CD4-positive, alpha-beta memory T cell (primary cell): ENCODE data around the gene ABTB2. TPM values are rescaled to one million over a fixed set of nuclear protein-coding genes. Genes with fewer than 3 reads are reported as not detected.

Source experiments
- CTCF ChIA-PET: fragments of 350-600 bp; sonication (Branson Sonifier 250); formaldehyde crosslinking; loops from one replicate; lab custom pipeline; 2021; ENCODE audit warnings: inconsistent platforms; ENCODE audit not compliant: partially characterized antibody; lab: Charles Lee
- POLR2A ChIA-PET: fragments of 350-600 bp; sonication (Branson Sonifier 250); formaldehyde crosslinking; loops from one replicate; lab custom pipeline; 2021; ENCODE audit not compliant: partially characterized antibody; lab: Charles Lee
- DNase-seq, 5 donors: peaks; one replicate each; pipeline versions ENCODE4 v3.0.0 to v3.0.0-alpha.2; 2020 to 2022; ENCODE audit warnings: mixed read lengths in 1 of 5
- H3K27ac ChIP-seq: one replicate; pipeline ENCODE4 v1.7.0; 2013; ENCODE audit warnings: low read depth, low read length
- H3K27me3 ChIP-seq: 2 replicates; pipeline ENCODE4 v1.7.0; 2013; ENCODE audit warnings: mild to moderate bottlenecking, low read length, moderate library complexity; ENCODE audit not compliant: insufficient read depth
- H3K36me3 ChIP-seq: 2 replicates; pipeline ENCODE4 v1.7.0; 2013; ENCODE audit warnings: mild to moderate bottlenecking, low read length, moderate library complexity; ENCODE audit not compliant: insufficient read depth
- H3K4me1 ChIP-seq: 2 replicates; pipeline ENCODE4 v1.7.0; 2013; ENCODE audit warnings: mild to moderate bottlenecking, low read length, moderate library complexity; ENCODE audit not compliant: insufficient read depth
- H3K4me3 ChIP-seq, 2 donors: one replicate each; pipeline ENCODE4 v1.7.0; 2013; ENCODE audit warnings: low read length in 2 of 2, mild to moderate bottlenecking in 1 of 2
- H3K9me3 ChIP-seq, 2 donors: one replicate each; pipeline ENCODE4 v1.7.0; 2013; ENCODE audit warnings: low read length in 2 of 2, control low read depth in 1 of 2; ENCODE audit not compliant: control insufficient read depth in 1 of 2
- H3K27ac Mint-ChIP-seq, 7 donors: one replicate each; pipeline ENCODE4 v1.8.0; 2020 to 2021; ENCODE audit warnings: mixed read lengths in 7 of 7, mild to moderate bottlenecking in 6 of 7, inconsistent platforms in 3 of 7, moderate library complexity in 3 of 7
- H3K27me3 Mint-ChIP-seq, 2 donors: one replicate each; pipeline ENCODE4 v1.8.0; 2020 to 2021; ENCODE audit warnings: mixed read lengths in 2 of 2
- H3K36me3 Mint-ChIP-seq, 2 donors: one replicate each; pipeline ENCODE4 v1.8.0; 2020 to 2021; ENCODE audit warnings: mixed read lengths in 2 of 2, inconsistent platforms in 1 of 2, mild to moderate bottlenecking in 1 of 2
- H3K4me1 Mint-ChIP-seq, 4 donors: one replicate each; pipeline ENCODE4 v1.8.0; 2020 to 2021; ENCODE audit warnings: mixed read lengths in 4 of 4, mild to moderate bottlenecking in 1 of 4
- H3K4me3 Mint-ChIP-seq, 8 donors: one replicate each; pipeline ENCODE4 v1.8.0; 2020 to 2021; ENCODE audit warnings: mixed read lengths in 8 of 8, mild to moderate bottlenecking in 7 of 8, moderate library complexity in 6 of 8, inconsistent platforms in 3 of 8
- H3K9me3 Mint-ChIP-seq, 8 donors: one replicate each; pipeline ENCODE4 v1.8.0; 2020 to 2021; ENCODE audit warnings: mixed read lengths in 8 of 8, mild to moderate bottlenecking in 5 of 8, inconsistent platforms in 3 of 8, moderate library complexity in 1 of 8
- intact Hi-C: fragments of 100-400 bp; cut with micrococcal nuclease; formaldehyde crosslinking; loops from one replicate; pipeline ENCODE4 v1.15.1; 2023
- polyA plus RNA-seq, 2 donors: library from polyadenylated mRNA; unstranded; fragments of 300-500 nt; fragmentation: Illumina TruSeq; gene quantifications; one replicate each; pipeline ENCODE4 v1.2.3, GENCODE V29; 2021
- total RNA-seq, 2 experiments: library from RNA; stranded (reverse); gene quantifications; one replicate each; pipeline ENCODE4 v1.2.3, GENCODE V29; 2021

ABTB2 gene
- total and polyA plus RNA-seq, 4 experiments from 2014 or later, result 0.35 to 0.39 TPM; not detected in 2

- H3K36me3 ChIP-seq, result peaks cover 23% of the 10 kb centered on the region
- H3K27me3 Mint-ChIP-seq, result peaks cover 0 to 2% of the 10 kb centered on the region in 2 donors
- peak within 1 kb of the TSS; percentile 95 to 98 (median 97) for H3K4me3 Mint-ChIP-seq
- H3K27ac ChIP-seq, result peak within 1 kb of the TSS; percentile 90
- peaks cover 41 to 67% (median 51%) of the 10 kb centered on the region in 4 donors for H3K4me1 Mint-ChIP-seq
- DNase-seq, result peak; percentile 96 to 98 (median 97)
- intact Hi-C loops, result loop anchor here (1.0 to 10.0 kb wide), 6 partner anchors 19 to 333 kb away; partner anchors contain the start of genes ABTB2, CAPRIN1, CAT and FBXO3
- POLR2A ChIA-PET, result interaction anchor here (0.6 to 7.0 kb wide), 22 partner anchors 8 to 811 kb away, joined by 3 to 157 read pairs (median 4); partner anchors contain the start of genes ABTB2, APIP, CAPRIN1 and CAT
- H3K27ac Mint-ChIP-seq, result peak within 1 kb of the TSS; percentile 99 to 100 (median 99)
- H3K9me3 ChIP-seq, result no peaks in the 10 kb centered on the region
- H3K4me1 ChIP-seq, result peaks cover 31% of the 10 kb centered on the region
- H3K36me3 Mint-ChIP-seq, result peaks cover 13 to 51% of the 10 kb centered on the region in 2 donors
- no peaks in the 10 kb centered on the region for H3K27me3 ChIP-seq
- peak within 1 kb of the TSS; percentile 83 to 86 for H3K4me3 ChIP-seq
- CTCF ChIA-PET, result interaction anchor here (0.6 to 2.7 kb wide), 8 partner anchors 17 to 335 kb away, joined by 3 to 15 read pairs (median 4); partner anchors contain the start of gene CAPRIN1
- H3K9me3 Mint-ChIP-seq, result peaks cover 0 to 7% (median 0%) of the 10 kb centered on the region in 8 donors
These were observed 252.5 kb downstream of the ABTB2 start, which contains the start of gene NAT10 for GRCh38 chr11:34105079-34105956. Gene NAT10 (plus strand): TSS chr11:34105629. CDS start chr11:34108226, 2,597 bp downstream.

DNA sequence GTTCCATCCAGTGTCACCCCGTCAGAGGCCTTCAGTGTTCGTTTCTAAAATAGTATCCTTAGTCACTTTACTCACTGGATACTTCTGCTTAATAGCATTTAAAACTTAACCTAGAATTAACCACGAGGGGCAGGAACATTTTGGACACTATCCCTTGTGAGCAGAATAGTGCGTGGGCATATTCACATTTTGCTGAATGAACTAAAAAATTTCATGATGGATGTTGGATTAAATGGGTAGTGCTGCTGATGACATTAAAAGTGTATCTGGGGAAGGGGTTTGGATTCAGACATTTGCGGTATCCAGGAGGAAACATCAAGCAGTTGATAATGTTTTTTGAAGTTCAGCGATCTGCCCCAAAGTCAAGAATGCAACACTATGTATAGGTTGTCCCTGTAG, 253.1 kb downstream of the ABTB2 start:
- CTCF ChIA-PET, result interaction anchor here (0.8 to 2.7 kb wide), 6 partner anchors 16 to 107 kb away, joined by 3 to 15 read pairs (median 5); partner anchors contain the start of gene CAPRIN1
- peak overlapping the region; percentile 95 to 98 (median 97) for H3K4me3 Mint-ChIP-seq
- peaks cover 8 to 50% of the 10 kb centered on the region in 2 donors for H3K36me3 Mint-ChIP-seq

More for the DNA sequence above, 253.1 kb downstream of the ABTB2 start:
- DNase-seq, result no peak
- peak overlapping the region; percentile 82 to 86 for H3K4me3 ChIP-seq
- H3K4me1 ChIP-seq, result peaks cover 31% of the 10 kb centered on the region
- POLR2A ChIA-PET, result interaction anchor here (0.6 to 7.0 kb wide), 21 partner anchors 8 to 812 kb away, joined by 3 to 157 read pairs (median 5); partner anchors contain the start of genes ABTB2, APIP, CAPRIN1 and CAT
- H3K9me3 ChIP-seq, result no peaks in the 10 kb centered on the region
- H3K27me3 ChIP-seq, result no peaks in the 10 kb centered on the region
- peaks cover 0 to 2% of the 10 kb centered on the region in 2 donors for H3K27me3 Mint-ChIP-seq
- intact Hi-C loops, result loop anchor here (1.0 to 10.0 kb wide), 6 partner anchors 18 to 334 kb away; partner anchors contain the start of genes ABTB2, CAPRIN1, CAT and FBXO3
- peak overlapping the region; percentile 99 to 100 (median 99) for H3K27ac Mint-ChIP-seq
- peak overlapping the region; percentile 90 for H3K27ac ChIP-seq
- peaks cover 38 to 63% (median 50%) of the 10 kb centered on the region in 4 donors for H3K4me1 Mint-ChIP-seq
- H3K36me3 ChIP-seq, result peaks cover 24% of the 10 kb centered on the region
- peaks cover 0 to 7% (median 0%) of the 10 kb centered on the region in 8 donors for H3K9me3 Mint-ChIP-seq

Other genes with a start within 250 kb of the ABTB2 start
- gene CAT, start 80.9 kb upstream of the ABTB2 start, total RNA-seq, result 10 to 100 TPM; 35.1 to 38.4 TPM
- 100 to 1,000 TPM in 1 of 2 donors, 10 to 100 TPM in 1; 81.1 to 156 TPM for gene CAT, start 80.9 kb upstream of the ABTB2 start, polyA plus RNA-seq
- gene ELF5, start 155.8 kb upstream of the ABTB2 start, total RNA-seq, result not detected
- gene ELF5, start 155.8 kb upstream of the ABTB2 start, polyA plus RNA-seq, result not detected